SJSA1 (cell line): ENCODE results near the gene MX1. TPM values are rescaled to one million over a fixed set of nuclear protein-coding genes. Genes with fewer than 3 reads are reported as not detected.

Source experiments
- DNase-seq, 2 experiments: peaks; one replicate each; pipeline ENCODE4 v3.0.0-alpha.2; 2015 to 2020; ENCODE audit warnings: low spot score in 2 of 2, low read depth in 1 of 2
- H3K27ac ChIP-seq: fragments of 250-450 bp; sonication (Bioruptor Pico); 2 replicates; pipeline ENCODE4 v1.5.1; 2020; ENCODE audit warnings: mild to moderate bottlenecking, moderate library complexity
- H3K27me3 ChIP-seq: fragments of 250-450 bp; sonication (Bioruptor Pico); replicated peaks from 2 replicates; pipeline ENCODE4 v1.5.1; 2020; ENCODE audit warnings: mild to moderate bottlenecking, moderate library complexity
- H3K36me3 ChIP-seq: fragments of 250-450 bp; sonication (Bioruptor Pico); 2 replicates; pipeline ENCODE4 v1.5.1; 2020; ENCODE audit warnings: mild to moderate bottlenecking
- H3K4me1 ChIP-seq: fragments of 250-450 bp; sonication (Bioruptor Pico); replicated peaks from 2 replicates; pipeline ENCODE4 v1.6.1; 2021; ENCODE audit warnings: mild to moderate bottlenecking
- H3K4me3 ChIP-seq: fragments of 250-450 bp; sonication (Bioruptor Pico); 2 replicates; pipeline ENCODE4 v1.5.1; 2020; ENCODE audit warnings: mild to moderate bottlenecking
- H3K9me3 ChIP-seq: fragments of 250-450 bp; sonication (Bioruptor Pico); replicated peaks from 2 replicates; pipeline ENCODE4 v1.5.1; 2020; ENCODE audit warnings: mild to moderate bottlenecking
- total RNA-seq: library from RNA; depleted of rRNA; stranded (reverse); fragments of >200 nt; shearing (Covaris generic); gene quantifications from 2 replicates; pipeline ENCODE4 v1.2.3, GENCODE V29; 2014; rRNA removed

Gene MX1
- total RNA-seq, 1 experiment from 2014 or later: 6.6 TPM

GRCh38 chr21:41506611-41507520 lies 80.8 kb downstream of the MX1 start:
- peaks cover 32% of the 10 kb centered on the region for H3K27me3 ChIP-seq
- no peak for DNase-seq

GRCh38 chr21:41507521-41508414 lies 81.7 kb downstream of the MX1 start, which contains the start of gene TMPRSS2:
TMPRSS2 (minus strand) TSS chr21:41508158; CDS start chr21:41498133, 10,025 bp downstream.
- Histone ChIP-seq H3K4me1 (no peaks in the 10 kb centered on the region), H3K4me3 (no peak within 1 kb of the TSS), H3K27me3 (peaks cover 32% of the 10 kb centered on the region), H3K27ac (no peak within 1 kb of the TSS), H3K36me3 (no peaks in the 10 kb centered on the region), H3K9me3 (no peaks in the 10 kb centered on the region)
- no peak for DNase-seq

More at GRCh38 chr21:41506611-41507520, 80.8 kb downstream of the MX1 start:
- Histone ChIP-seq H3K4me3 (no peak overlapping the region), H3K4me1 (peaks cover 4% of the 10 kb centered on the region), H3K36me3 (no peaks in the 10 kb centered on the region), H3K9me3 (no peaks in the 10 kb centered on the region), H3K27ac (no peak overlapping the region)

GRCh38 chr21:41508415-41509144 lies 82.5 kb downstream of the MX1 start:
- DNase-seq: no peak
- H3K9me3 ChIP-seq: no peaks in the 10 kb centered on the region
- no peak overlapping the region for H3K4me3 ChIP-seq
- no peak overlapping the region for H3K27ac ChIP-seq
- no peaks in the 10 kb centered on the region for H3K4me1 ChIP-seq
- H3K36me3 ChIP-seq: no peaks in the 10 kb centered on the region
- peaks cover 32% of the 10 kb centered on the region for H3K27me3 ChIP-seq

Other genes starting within 250 kb of the MX1 start
- not detected in 2 replicates for gene FAM3B, start 109.4 kb upstream of the MX1 start, total RNA-seq
- gene MX2, start 64.2 kb upstream of the MX1 start, total RNA-seq: not detected in 2 replicates
- gene TMPRSS2, start 81.9 kb downstream of the MX1 start, total RNA-seq: not detected in 2 replicates